Trophoblast cell (in vitro differentiated cells and primary cell): ENCODE measurements around the gene DLGAP1.

Source experiments
- DNase-seq, 2 donors: peaks; one replicate each; pipeline ENCODE4 v3.0.0-alpha.2; 2016
- H2AFZ ChIP-seq: 2 replicates; pipeline ENCODE4 v1.6.1; 2013; ENCODE audit warnings: low read length, moderate library complexity, mild to moderate bottlenecking; ENCODE audit not compliant: insufficient read depth, poor library complexity
- H2AK5ac ChIP-seq: 2 replicates; pipeline ENCODE4 v1.6.1; 2013; ENCODE audit warnings: mild to moderate bottlenecking, low read length
- H2BK120ac ChIP-seq: 2 replicates; pipeline ENCODE4 v1.6.1; 2013; ENCODE audit warnings: low read length, mild to moderate bottlenecking, moderate library complexity; ENCODE audit not compliant: insufficient read depth, poor library complexity
- H2BK12ac ChIP-seq: 2 replicates; pipeline ENCODE4 v1.6.1; 2013; ENCODE audit warnings: mild to moderate bottlenecking, low read length, moderate library complexity
- H2BK5ac ChIP-seq: 2 replicates; pipeline ENCODE4 v1.6.1; 2013; ENCODE audit warnings: low read length, low read depth, moderate library complexity, mild to moderate bottlenecking; ENCODE audit not compliant: poor library complexity
- H3K14ac ChIP-seq: 2 replicates; pipeline ENCODE4 v1.6.1; 2013; ENCODE audit warnings: mild to moderate bottlenecking, low read length
- H3K18ac ChIP-seq: 2 replicates; pipeline ENCODE4 v1.6.1; 2013; ENCODE audit warnings: mild to moderate bottlenecking, low read length
- H3K23ac ChIP-seq: 2 replicates; pipeline ENCODE4 v1.6.1; 2013; ENCODE audit warnings: low read length
- H3K27ac ChIP-seq: 2 replicates; pipeline ENCODE4 v1.5.1; 2013; ENCODE audit warnings: low read depth, mild to moderate bottlenecking, inconsistent platforms, low read length, moderate library complexity
- H3K27me3 ChIP-seq: 2 replicates; pipeline ENCODE4 v1.6.1; 2013; ENCODE audit warnings: inconsistent platforms, mild to moderate bottlenecking, low read length, moderate library complexity; ENCODE audit not compliant: insufficient read depth
- H3K36me3 ChIP-seq, 2 experiments: 1 replicate in 1 of 2; 2 replicates in 1 of 2; pipeline ENCODE4 v1.6.1; 2013; ENCODE audit warnings: low read length in 2 of 2, mild to moderate bottlenecking in 2 of 2, moderate library complexity in 1 of 2; ENCODE audit not compliant: insufficient read depth in 2 of 2, control insufficient read depth in 1 of 2
- H3K4ac ChIP-seq: 2 replicates; pipeline ENCODE4 v1.6.1; 2013; ENCODE audit warnings: low read depth, mild to moderate bottlenecking, low read length, moderate library complexity
- H3K4me1 ChIP-seq, 2 experiments: 1 replicate in 1 of 2; 2 replicates in 1 of 2; pipeline ENCODE4 v1.6.1; 2013; ENCODE audit warnings: low read length in 2 of 2, mild to moderate bottlenecking in 2 of 2, moderate library complexity in 1 of 2; ENCODE audit not compliant: insufficient read depth in 2 of 2, control insufficient read depth in 1 of 2
- H3K4me2 ChIP-seq: 2 replicates; pipeline ENCODE4 v1.6.1; 2013; ENCODE audit warnings: inconsistent platforms, mild to moderate bottlenecking, low read length, moderate library complexity
- H3K4me3 ChIP-seq: 2 replicates; pipeline ENCODE4 v1.5.1; 2013; ENCODE audit warnings: mild to moderate bottlenecking, low read depth, low read length, inconsistent platforms
- H3K79me1 ChIP-seq: one replicate; pipeline ENCODE4 v1.6.1; 2013; ENCODE audit warnings: low read length
- H3K79me2 ChIP-seq: 2 replicates; pipeline ENCODE4 v1.6.1; 2013; ENCODE audit warnings: low read length, mild to moderate bottlenecking; ENCODE audit not compliant: control insufficient read depth, insufficient read depth, poor library complexity
- H3K9ac ChIP-seq: 2 replicates; pipeline ENCODE4 v1.6.1; 2013; ENCODE audit warnings: mild to moderate bottlenecking, low read length
- H3K9me3 ChIP-seq: 2 replicates; pipeline ENCODE4 v1.6.1; 2013; ENCODE audit warnings: low read depth, mild to moderate bottlenecking, control low read depth, inconsistent platforms, low read length; ENCODE audit not compliant: insufficient read depth
- H4K12ac ChIP-seq: 2 replicates; pipeline ENCODE4 v1.6.1; 2013; ENCODE audit warnings: low read depth, mild to moderate bottlenecking, low read length, moderate library complexity
- H4K8ac ChIP-seq: 2 replicates; pipeline ENCODE4 v1.6.1; 2013; ENCODE audit warnings: low read depth, mild to moderate bottlenecking, low read length, moderate library complexity
- H4K91ac ChIP-seq: one replicate; pipeline ENCODE4 v1.6.1; 2013; ENCODE audit warnings: low read depth, mild to moderate bottlenecking, low read length, moderate library complexity
- WGBS: extraction: QIAGEN DNeasy Blood & Tissue Kit; methylation state at CpG from one replicate; pipeline ENCODE4 v1.1.7; 2013; ENCODE audit warnings: missing lambda C conversion rate; ENCODE audit not compliant: insufficient read length, insufficient coverage; ENCODE audit errors: extremely low coverage; 5-methylcytosine and 5-hydroxymethylcytosine counted together

Gene DLGAP1

DNA sequence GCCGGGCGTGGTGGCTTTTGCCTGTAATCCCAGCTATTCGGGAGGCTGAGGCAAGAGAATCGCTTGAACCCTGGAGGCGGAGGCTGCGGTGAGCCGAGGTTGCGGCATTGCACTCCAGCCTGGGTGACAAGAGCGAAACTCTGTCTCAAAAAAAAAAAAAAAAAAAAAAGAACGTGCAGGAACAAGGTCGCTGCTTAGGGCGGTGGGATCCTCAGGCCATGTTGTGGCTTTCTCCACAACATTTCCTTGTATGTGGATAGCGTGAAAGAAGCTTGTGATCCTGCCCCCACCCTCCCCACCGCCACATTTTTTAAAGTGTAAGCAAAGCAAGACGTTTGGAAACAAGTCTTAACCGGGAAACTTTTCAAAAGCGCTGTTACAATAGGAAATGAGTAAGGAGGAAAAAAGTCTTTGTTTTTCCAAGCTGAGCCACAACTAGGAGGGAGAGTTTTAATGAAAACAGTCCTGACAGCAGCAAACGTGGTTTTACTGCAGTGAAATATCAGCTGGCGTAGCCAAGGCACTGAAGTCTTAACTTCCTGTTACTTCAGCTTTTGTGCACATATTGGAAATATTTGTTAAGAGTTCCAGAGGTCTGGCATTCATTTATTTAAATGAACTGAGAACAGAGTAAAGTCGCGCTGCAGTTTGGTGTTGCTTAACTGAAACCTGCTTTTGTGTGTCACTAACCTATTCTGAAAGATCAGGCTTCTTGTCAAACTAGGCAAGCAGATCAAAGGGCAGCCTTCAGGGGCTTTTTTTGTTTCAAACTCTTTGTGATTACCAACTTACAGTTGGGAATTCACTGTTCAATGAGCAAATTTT lies 1001.4 kb downstream of the DLGAP1 start:
- Histone ChIP-seq H3K4ac (peak overlapping the region; percentile 100), H3K79me2 (peaks cover 41% of the 10 kb centered on the region), H3K4me1 (peaks cover 0 to 7% of the 10 kb centered on the region in 2 experiments), H3K9ac (no peak overlapping the region), H4K91ac (no peak overlapping the region), H2AK5ac (no peak overlapping the region), H3K18ac (peak overlapping the region; percentile 56), H3K14ac (no peak overlapping the region), H2AFZ (no peak overlapping the region), H3K23ac (no peak overlapping the region), H4K12ac (no peak overlapping the region), H2BK120ac (peak overlapping the region; percentile 55), H3K4me3 (no peak overlapping the region), H3K4me2 (peak overlapping the region; percentile 62), H2BK5ac (peak overlapping the region; percentile 99), H3K79me1 (peaks cover 45% of the 10 kb centered on the region), H3K27me3 (no peaks in the 10 kb centered on the region), H3K27ac (peak overlapping the region; percentile 94), H3K9me3 (no peaks in the 10 kb centered on the region), H2BK12ac (no peak overlapping the region), H3K36me3 (peaks cover 17 to 19% of the 10 kb centered on the region in 2 experiments), H4K8ac (peak overlapping the region; percentile 13)
- peak; percentile 69 to 83 for DNase-seq
- WGBS = no CpG with 5 or more reads among the region's 21 CpGs

DNA sequence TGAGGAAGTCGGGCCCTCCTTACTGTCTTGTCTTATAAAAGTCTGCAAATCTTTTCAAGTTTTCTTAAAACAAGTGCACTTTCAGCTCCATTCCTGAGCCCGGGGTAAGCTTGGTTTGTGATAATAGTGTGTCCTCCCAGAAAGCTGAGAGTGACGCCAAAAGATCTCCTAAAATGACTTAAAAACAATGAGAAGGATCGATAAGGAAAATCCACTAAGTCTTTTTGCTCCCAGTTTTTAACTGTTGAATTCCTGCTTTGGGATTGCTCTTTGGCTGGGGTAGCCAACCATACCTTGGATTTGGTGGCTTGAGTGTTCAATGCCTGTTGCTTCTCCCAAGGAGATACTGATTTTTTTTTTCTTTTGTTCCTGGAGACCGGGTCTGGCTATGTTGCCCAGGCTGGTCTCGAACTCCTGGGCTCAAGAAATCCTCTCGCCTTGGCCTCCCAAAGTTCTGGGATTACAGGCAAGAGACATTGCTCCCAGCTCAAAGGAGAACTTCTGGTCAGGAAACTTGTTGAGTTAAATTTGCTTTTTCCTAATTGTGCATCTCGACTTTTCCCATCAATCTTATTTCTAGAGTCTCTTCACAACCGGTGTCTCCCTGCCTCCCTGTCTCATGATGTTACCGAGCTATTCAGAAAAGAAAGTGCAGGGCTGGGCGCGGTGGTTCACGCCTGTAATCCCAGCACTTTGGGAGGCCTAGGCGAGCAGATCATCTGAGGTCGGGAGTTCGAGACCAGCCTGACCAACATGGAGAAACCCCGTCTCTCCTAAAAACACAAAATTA lies 1002.2 kb downstream of the DLGAP1 start:
- peak overlapping the region; percentile 56 for H3K18ac ChIP-seq
- H3K9ac ChIP-seq = peak overlapping the region; percentile 100
- WGBS = no CpG with 5 or more reads among the region's 17 CpGs
- no peaks in the 10 kb centered on the region for H3K27me3 ChIP-seq
- H3K4me1 ChIP-seq = peaks cover 0 to 7% of the 10 kb centered on the region in 2 experiments
- H2AFZ ChIP-seq = no peak overlapping the region
- H2BK12ac ChIP-seq = no peak overlapping the region
- H4K91ac ChIP-seq = peak overlapping the region; percentile 97
- peak overlapping the region; percentile 62 for H3K4me2 ChIP-seq
- H3K4me3 ChIP-seq = peak overlapping the region; percentile 93
- peak overlapping the region; percentile 22 for H2AK5ac ChIP-seq
- peak overlapping the region; percentile 94 for H3K27ac ChIP-seq
- peak overlapping the region; percentile 100 for H3K4ac ChIP-seq
- H3K14ac ChIP-seq = peak overlapping the region; percentile 100
- peak overlapping the region; percentile 96 for H4K8ac ChIP-seq
- H3K9me3 ChIP-seq = no peaks in the 10 kb centered on the region
- DNase-seq = peak in 1 of 2 donors; percentile 21
- no peak overlapping the region for H4K12ac ChIP-seq
- H3K79me2 ChIP-seq = peaks cover 43% of the 10 kb centered on the region
- H2BK5ac ChIP-seq = peak overlapping the region; percentile 99
- H2BK120ac ChIP-seq = peak overlapping the region; percentile 96
- H3K23ac ChIP-seq = no peak overlapping the region
- H3K36me3 ChIP-seq = peaks cover 13 to 16% of the 10 kb centered on the region in 2 experiments
- peaks cover 50% of the 10 kb centered on the region for H3K79me1 ChIP-seq

DNA sequence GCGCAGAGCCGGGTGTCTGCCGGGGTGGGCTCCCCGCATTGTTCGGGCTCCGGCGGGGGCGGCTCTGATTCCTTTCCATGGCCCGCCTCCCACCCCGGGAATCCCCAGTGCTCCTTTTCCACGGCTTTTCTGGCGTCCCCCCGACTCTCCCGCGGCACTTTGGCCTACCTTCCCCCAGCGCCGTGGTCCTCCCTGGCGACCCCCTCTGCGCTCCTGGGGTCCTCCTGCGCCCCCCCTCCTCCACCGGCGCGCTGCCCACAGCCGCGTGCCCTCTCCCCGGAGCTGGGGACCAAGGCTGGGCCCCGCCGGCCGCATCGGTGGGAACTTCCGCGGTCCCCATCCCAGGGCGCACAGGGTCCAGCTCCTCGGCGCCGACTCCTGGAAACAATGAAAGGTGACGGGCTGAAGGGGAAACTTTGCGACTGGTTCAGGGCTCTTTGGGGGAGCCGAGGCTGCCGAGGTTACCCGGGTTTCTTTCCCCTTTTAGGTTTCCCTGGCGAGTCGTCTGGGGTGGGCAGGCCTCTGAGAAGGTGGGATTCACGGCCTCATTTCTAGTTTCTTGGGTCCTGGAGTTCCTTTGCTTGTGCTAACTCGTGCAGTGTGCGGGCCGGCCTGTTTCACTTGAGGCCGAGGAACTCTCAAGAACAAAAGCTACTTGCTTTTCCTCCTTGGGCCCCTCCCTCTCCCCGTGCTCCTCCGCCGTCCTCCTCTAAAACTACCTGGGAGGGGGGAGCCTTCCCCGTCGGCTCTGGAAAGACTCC lies 1002.9 kb downstream of the DLGAP1 start:
- Histone ChIP-seq H3K4me2 (peak overlapping the region; percentile 62), H3K4me1 (peaks cover 0 to 7% of the 10 kb centered on the region in 2 experiments), H3K27me3 (no peaks in the 10 kb centered on the region), H3K9me3 (no peaks in the 10 kb centered on the region), H2BK120ac (peak overlapping the region; percentile 96), H4K12ac (peak overlapping the region; percentile 95), H3K18ac (peak overlapping the region; percentile 99), H3K9ac (peak overlapping the region; percentile 100), H3K23ac (no peak overlapping the region), H2BK5ac (peak overlapping the region; percentile 99), H3K4me3 (peak overlapping the region; percentile 93), H3K36me3 (peaks cover 7 to 11% of the 10 kb centered on the region in 2 experiments), H2AK5ac (peak overlapping the region; percentile 98), H2AFZ (peak overlapping the region; percentile 72), H3K27ac (peak overlapping the region; percentile 94), H4K91ac (peak overlapping the region; percentile 97), H3K79me1 (peaks cover 57% of the 10 kb centered on the region), H3K79me2 (peaks cover 43% of the 10 kb centered on the region), H3K14ac (peak overlapping the region; percentile 100), H3K4ac (peak overlapping the region; percentile 100), H2BK12ac (peak overlapping the region; percentile 78), H4K8ac (peak overlapping the region; percentile 96)
- WGBS = no CpG with 5 or more reads among the region's 53 CpGs
- DNase-seq = peak; percentile 43 to 59
